BJ (cell line): ENCODE measurements around the gene DECR2. TPM values are rescaled to one million over a fixed set of nuclear protein-coding genes. Genes with fewer than 3 reads are reported as not detected.
"Not testable (repeated sequence)": the region's sequence is repeated elsewhere in the genome, so short reads cannot be mapped to it uniquely, and the experiment has no call there.

ENCODE experiments used
- CTCF ChIA-PET: fragments of 350-600 bp; formaldehyde crosslinking; extraction: SDS; loops from one replicate; lab custom pipeline; 2021; ENCODE audit warnings: antibody characterized with exemption, inconsistent platforms; lab: Yijun Ruan, JAX
- POLR2A ChIA-PET: fragments of 300-600 bp; sonication (Branson Sonifier 250); formaldehyde crosslinking; extraction: SDS; loops from one replicate; lab custom pipeline; 2021; ENCODE audit warnings: antibody characterized with exemption; lab: Charles Lee
- DNase-seq: peaks from one replicate; pipeline ENCODE4 v3.0.0-alpha.2; 2011; ENCODE audit warnings: low read depth
- H3K27me3 ChIP-seq: 2 replicates; pipeline ENCODE4 v1.6.0; 2011; ENCODE audit warnings: low read length; ENCODE audit not compliant: control insufficient read depth, insufficient read depth
- H3K36me3 ChIP-seq: 2 replicates; pipeline ENCODE4 v1.5.1; 2011; ENCODE audit warnings: low read length; ENCODE audit not compliant: control insufficient read depth, insufficient read depth
- H3K4me3 ChIP-seq: 2 replicates; pipeline ENCODE4 v1.5.1; 2011; ENCODE audit warnings: low read depth, mild to moderate bottlenecking, control low read depth, low read length
- CTCF ChIP-seq: IDR thresholded peaks from 2 replicates; pipeline ENCODE4 v1.5.1; 2011; ENCODE audit warnings: low read depth, mild to moderate bottlenecking, control low read depth, inconsistent platforms, low read length, moderate library complexity; ENCODE audit not compliant: insufficient read depth
- polyA plus RNA-seq: library from polyadenylated mRNA; depleted of rRNA; stranded (reverse); fragments of >200 nt; gene quantifications from 2 replicates; pipeline ENCODE4 v1.2.3, GENCODE V29; 2011

Gene DECR2
- polyA plus RNA-seq, 1 experiment: 23.6 TPM

GRCh38 chr16:360698-361336, 40.9 kb upstream of the DECR2 start:
- DNase-seq: no peak
- ChIA-PET CTCF (interaction anchor here (0.9 to 2.7 kb wide), 11 partner anchors 14 to 295 kb away, joined by 3 to 67 read pairs (median 6); partner anchors contain the start of gene RHBDF1), POLR2A (no interaction called here)
- no peaks in the 10 kb centered on the region for H3K36me3 ChIP-seq
- H3K4me3 ChIP-seq: no peak overlapping the region
- no peak for TF ChIP-seq CTCF
- H3K27me3 ChIP-seq: no peaks in the 10 kb centered on the region

GRCh38 chr16:361341-361871, 40.3 kb upstream of the DECR2 start:
- TF ChIP-seq CTCF: no peak
- no peak overlapping the region for H3K4me3 ChIP-seq
- no peak for DNase-seq
- no peaks in the 10 kb centered on the region for H3K27me3 ChIP-seq
- POLR2A ChIA-PET: no interaction called here
- peaks cover 2% of the 10 kb centered on the region; the same call in 1 of the 2 replicates for H3K36me3 ChIP-seq
- CTCF ChIA-PET: interaction anchor here (0.7 to 2.7 kb wide), 22 partner anchors 9 to 296 kb away, joined by 3 to 67 read pairs (median 6); partner anchors contain the start of genes AXIN1, MRPL28 and RHBDF1

- ChIA-PET CTCF (interaction anchor here (0.6 to 2.7 kb wide), 35 partner anchors 8 to 1112 kb away, joined by 3 to 67 read pairs (median 4); partner anchors contain the start of genes ARHGDIG, AXIN1, HBQ1 and MRPL28), POLR2A (no interaction called here)
- peaks cover 5% of the 10 kb centered on the region for H3K36me3 ChIP-seq
- TF ChIP-seq CTCF: peak; percentile 90
- no peaks in the 10 kb centered on the region for H3K27me3 ChIP-seq
- H3K4me3 ChIP-seq: no peak overlapping the region
- DNase-seq: no peak
Observed at GRCh38 chr16:361872-362701, 39.6 kb upstream of the DECR2 start.

- POLR2A ChIA-PET, H3K27me3 ChIP-seq, DNase-seq, H3K36me3 ChIP-seq, H3K4me3 ChIP-seq: not testable (repeated sequence)
- CTCF ChIA-PET: interaction anchor here (0.6 to 2.7 kb wide), 32 partner anchors 8 to 1111 kb away, joined by 3 to 67 read pairs (median 4); partner anchors contain the start of genes ARHGDIG, AXIN1, HBQ1 and MRPL28
Observed at GRCh38 chr16:362702-362999, 39.0 kb upstream of the DECR2 start.

GRCh38 chr16:363110-363765, 38.4 kb upstream of the DECR2 start:
- CTCF ChIA-PET: interaction anchor here (1.1 to 2.7 kb wide), 11 partner anchors 8 to 261 kb away, joined by 3 to 67 read pairs (median 8); partner anchors contain the start of genes AXIN1, HBQ1 and MRPL28

More at GRCh38 chr16:363110-363765, 38.4 kb upstream of the DECR2 start:
- Histone ChIP-seq H3K36me3 (peaks cover 15% of the 10 kb centered on the region), H3K27me3 (no peaks in the 10 kb centered on the region), H3K4me3 (no peak overlapping the region)
- TF ChIP-seq CTCF: no peak
- POLR2A ChIA-PET: no interaction called here
- DNase-seq: no peak
